Uterus (tissue), 2 donors: Measurements from ENCODE around the gene PTGS1.

ENCODE experiments used
- POLR2A ChIP-seq, 2 donors: fragments of 450-650 bp; IDR thresholded peaks; one replicate each; pipeline ENCODE4 v1.6.1; 2016; ENCODE audit warnings: antibody characterized with exemption in 2 of 2, mild to moderate bottlenecking in 1 of 2, moderate library complexity in 1 of 2
- TF ChIP-seq, protein P1 (sequence below), 4 experiments: fragments of 200-600 bp in 2 of 4; fragments of 450-650 bp in 2 of 4; sonication (generic) in 2 of 4; IDR thresholded peaks; one replicate each; pipeline ENCODE4 v1.5.1; 2016 to 2019; ENCODE audit warnings: antibody characterized with exemption in 4 of 4, mild to moderate bottlenecking in 2 of 4, moderate library complexity in 1 of 4

DNA sequence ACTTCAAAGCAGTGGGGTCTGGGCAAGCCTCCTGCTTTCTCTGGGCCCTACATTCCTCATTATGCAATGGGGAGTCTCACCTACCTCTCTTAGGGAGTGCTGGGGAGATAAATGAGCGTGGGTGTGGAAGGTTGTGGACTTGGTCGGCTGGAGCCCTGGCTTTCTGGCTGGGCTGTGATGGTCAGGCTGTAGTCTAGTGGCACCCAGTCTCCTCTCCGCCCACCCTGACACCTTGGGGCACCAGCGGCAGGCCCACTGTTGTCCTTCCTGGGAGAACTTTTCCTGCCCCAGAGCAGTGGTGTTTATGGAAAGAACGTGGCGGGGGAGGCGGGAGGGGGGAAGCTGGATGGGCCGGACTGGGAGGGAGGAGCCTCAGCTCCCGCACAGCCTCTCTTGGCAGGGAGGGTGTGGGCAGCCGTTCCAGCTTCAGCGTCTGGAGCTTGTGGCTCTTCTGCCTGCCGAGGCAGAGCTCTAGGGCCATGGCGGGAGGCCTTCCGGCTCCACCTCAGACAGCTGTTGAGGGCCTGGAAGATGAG lies 4.1 kb downstream of the PTGS1 start:
- TF ChIP-seq, protein P1, sequence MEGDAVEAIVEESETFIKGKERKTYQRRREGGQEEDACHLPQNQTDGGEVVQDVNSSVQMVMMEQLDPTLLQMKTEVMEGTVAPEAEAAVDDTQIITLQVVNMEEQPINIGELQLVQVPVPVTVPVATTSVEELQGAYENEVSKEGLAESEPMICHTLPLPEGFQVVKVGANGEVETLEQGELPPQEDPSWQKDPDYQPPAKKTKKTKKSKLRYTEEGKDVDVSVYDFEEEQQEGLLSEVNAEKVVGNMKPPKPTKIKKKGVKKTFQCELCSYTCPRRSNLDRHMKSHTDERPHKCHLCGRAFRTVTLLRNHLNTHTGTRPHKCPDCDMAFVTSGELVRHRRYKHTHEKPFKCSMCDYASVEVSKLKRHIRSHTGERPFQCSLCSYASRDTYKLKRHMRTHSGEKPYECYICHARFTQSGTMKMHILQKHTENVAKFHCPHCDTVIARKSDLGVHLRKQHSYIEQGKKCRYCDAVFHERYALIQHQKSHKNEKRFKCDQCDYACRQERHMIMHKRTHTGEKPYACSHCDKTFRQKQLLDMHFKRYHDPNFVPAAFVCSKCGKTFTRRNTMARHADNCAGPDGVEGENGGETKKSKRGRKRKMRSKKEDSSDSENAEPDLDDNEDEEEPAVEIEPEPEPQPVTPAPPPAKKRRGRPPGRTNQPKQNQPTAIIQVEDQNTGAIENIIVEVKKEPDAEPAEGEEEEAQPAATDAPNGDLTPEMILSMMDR (IDR thresholded peaks at IDR 0.05) = no peak
- TF ChIP-seq POLR2A (IDR thresholded peaks at IDR 0.05) = no peak
